WI38 (cell line): ENCODE measurements around the gene AGAP1.

Source experiments
- H3K4me3 ChIP-seq: 2 replicates; pipeline ENCODE4 v1.5.1; 2011; ENCODE audit warnings: low read depth, mild to moderate bottlenecking, control low read depth, low read length
- TF ChIP-seq, protein P1 (sequence below): IDR thresholded peaks from 2 replicates; pipeline ENCODE4 v1.5.1; 2012; ENCODE audit warnings: low read depth, mild to moderate bottlenecking, control low read depth, low read length

AGAP1 gene

DNA sequence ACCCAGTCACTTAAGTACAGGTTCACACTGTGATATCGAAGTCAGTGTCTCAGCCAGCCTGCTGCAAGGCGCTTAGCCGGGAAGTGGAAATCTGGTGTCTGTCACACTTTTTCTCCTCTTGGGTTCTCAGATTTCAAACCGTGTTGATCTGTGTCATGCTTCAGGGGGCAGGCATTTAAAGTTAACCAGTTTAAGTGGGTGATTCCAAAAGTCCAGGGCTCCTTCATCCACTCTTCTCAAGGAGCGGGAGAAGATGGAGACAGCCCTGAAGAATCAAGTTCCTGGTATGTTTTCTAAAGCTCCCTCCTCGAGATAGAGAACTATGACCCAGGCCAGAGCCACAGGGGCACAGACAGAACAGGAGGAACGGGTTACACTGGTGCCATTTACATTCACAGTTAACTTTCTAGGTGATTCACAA is 342.7 kb downstream of the AGAP1 start:
- no peak overlapping the region for H3K4me3 ChIP-seq
- TF ChIP-seq, protein P1, sequence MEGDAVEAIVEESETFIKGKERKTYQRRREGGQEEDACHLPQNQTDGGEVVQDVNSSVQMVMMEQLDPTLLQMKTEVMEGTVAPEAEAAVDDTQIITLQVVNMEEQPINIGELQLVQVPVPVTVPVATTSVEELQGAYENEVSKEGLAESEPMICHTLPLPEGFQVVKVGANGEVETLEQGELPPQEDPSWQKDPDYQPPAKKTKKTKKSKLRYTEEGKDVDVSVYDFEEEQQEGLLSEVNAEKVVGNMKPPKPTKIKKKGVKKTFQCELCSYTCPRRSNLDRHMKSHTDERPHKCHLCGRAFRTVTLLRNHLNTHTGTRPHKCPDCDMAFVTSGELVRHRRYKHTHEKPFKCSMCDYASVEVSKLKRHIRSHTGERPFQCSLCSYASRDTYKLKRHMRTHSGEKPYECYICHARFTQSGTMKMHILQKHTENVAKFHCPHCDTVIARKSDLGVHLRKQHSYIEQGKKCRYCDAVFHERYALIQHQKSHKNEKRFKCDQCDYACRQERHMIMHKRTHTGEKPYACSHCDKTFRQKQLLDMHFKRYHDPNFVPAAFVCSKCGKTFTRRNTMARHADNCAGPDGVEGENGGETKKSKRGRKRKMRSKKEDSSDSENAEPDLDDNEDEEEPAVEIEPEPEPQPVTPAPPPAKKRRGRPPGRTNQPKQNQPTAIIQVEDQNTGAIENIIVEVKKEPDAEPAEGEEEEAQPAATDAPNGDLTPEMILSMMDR, result no peak

DNA sequence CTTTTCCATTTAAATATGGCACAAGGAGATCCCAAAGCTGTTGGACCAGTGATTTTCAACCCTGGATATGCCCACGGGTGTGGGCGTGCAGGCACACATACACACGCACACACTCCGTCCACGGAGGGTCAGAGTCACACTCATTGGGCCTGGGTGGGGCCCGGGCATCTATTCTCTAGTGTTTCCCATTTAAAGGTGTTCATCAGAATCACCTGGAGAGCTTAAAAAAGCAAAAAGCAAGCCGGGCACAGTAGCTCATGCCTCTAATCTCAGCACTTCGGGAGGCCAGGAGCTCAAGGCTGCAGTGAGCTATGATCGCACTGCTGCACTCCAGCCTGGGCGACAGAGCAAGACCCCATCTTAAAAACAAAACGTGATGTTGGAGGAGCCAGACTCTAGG is 345.4 kb downstream of the AGAP1 start:
- H3K4me3 ChIP-seq, result no peak overlapping the region
- TF ChIP-seq, protein P1, result no peak

DNA sequence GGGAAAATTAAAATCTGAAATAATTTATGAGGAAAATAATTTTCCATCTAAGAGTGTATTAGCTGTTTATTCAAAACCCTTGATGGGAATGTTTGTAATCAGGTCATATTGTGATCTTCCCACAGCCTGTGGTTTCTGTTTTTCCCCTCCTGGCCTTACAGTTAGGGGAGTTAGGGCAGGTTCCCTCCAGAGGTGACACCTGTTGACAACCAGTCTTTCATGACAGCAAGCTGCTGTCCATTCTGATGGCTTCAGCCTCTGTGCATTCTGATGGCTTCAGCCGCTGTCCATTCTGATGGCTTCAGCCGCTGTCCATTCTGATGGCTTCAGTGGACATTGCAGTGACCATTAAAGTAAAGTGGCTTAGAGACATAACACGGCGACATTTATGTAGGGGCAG is 346.1 kb downstream of the AGAP1 start:
- no peak overlapping the region for H3K4me3 ChIP-seq
- TF ChIP-seq, protein P1, result no peak

DNA sequence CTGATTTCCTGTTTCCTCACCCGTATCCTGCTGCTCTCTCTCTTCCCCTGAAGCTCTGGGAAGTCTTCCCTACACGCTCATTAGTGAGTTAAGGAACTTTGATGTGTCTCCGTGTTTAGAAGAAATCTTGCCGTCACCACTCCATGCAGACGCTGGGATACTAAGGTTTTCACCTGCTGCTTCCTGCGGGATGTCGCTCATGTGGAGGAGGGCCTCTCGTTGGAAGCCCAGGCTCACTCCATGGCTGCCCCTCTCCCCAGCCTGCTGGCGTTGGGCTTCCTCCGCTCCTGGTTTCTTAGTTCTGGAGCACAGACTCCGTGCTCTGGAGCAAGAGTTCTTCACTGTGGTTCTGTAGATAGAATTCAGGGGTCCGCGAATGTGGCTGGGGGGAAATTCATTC is 348.0 kb downstream of the AGAP1 start:
- TF ChIP-seq, protein P1, result no peak
- no peak overlapping the region for H3K4me3 ChIP-seq

DNA sequence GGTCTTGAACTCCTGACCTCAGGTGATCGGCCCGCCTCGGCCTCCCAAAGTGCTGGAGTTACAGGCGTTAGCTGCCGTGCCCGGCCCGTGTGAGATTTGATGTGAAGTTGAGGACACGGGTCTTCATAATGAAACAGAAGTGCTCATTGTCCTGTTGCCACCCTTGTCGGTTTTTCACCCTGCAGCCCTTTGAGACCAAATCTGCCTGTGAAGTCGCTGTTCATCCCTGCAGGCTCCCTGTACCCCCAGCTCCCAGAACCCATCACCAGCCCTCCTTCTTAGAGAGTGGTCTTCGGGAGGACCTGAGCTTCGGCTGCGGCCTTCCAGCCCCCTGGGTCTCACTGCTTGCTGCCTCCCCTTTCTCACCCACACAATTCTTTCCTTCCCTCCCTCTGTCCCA is 349.1 kb downstream of the AGAP1 start:
- TF ChIP-seq, protein P1, result no peak

DNA sequence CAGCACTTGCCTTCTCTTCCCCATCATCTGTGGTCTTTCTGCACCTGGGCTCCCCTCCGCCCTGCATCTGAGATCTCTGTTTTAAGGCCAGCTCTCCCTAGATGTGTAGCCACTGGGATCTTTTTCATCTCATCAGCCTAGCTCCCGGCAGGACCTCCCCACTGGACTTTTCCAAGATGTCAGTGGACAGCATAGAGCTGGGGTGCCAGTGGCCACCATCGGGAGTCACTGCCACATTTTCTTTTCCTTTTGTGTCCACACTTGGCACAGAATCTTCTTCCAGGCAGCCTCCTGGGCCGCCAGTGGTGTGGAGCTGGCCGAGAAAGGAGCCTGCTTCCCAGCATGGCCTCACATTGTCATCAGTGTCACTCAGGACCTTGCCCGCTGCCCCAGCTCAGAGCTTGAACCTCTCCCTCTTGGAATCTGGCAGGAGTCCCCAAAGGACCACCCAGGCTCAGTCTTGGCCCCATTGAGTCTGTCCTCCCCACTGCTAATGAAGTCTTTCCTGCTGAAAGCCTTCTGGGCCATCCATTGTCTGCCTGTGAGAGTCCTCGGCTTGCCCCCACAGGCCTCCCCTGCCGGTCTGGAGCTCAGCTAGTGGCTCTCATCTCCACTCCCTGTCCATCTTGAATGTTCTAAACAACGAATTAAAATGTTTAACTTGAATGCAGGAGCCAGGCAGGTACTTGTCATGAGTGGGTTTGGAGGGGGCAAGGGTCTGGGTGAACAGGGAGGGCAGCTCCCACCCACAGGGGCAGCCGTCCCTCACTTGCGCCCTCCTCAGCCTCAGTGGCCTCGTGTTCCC is 349.9 kb downstream of the AGAP1 start:
- TF ChIP-seq, protein P1, result no peak
- H3K4me3 ChIP-seq, result no peak overlapping the region

More for the DNA sequence above, 349.1 kb downstream of the AGAP1 start:
- no peak overlapping the region for H3K4me3 ChIP-seq

DNA sequence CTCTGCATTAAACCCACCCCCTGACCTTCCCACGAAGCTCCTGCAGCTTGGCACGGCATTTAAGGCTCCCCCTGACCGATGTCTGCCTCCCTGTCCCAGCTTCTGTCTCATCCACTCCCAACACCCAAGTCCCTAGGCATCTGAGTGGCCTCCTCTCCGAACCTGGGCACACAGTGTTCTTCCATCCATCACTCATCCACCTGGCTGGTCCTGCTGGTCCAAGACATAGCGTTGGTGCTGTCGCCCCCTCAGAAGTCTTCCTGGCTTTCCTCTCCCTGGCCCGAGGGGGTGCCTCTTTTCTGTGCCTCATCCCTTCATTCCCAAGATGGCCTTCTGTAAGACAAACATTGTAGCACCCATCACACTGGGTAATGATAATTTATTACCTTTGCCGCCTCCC is 350.7 kb downstream of the AGAP1 start:
- no peak overlapping the region for H3K4me3 ChIP-seq
- TF ChIP-seq, protein P1, result no peak
